Measurements from ENCODE around the gene CEACAM1.
A peak's percentile ranks its signal among the peaks of the same experiment; 100 is the strongest.
"Not testable (repeated sequence)": the region's sequence is repeated elsewhere in the genome, so short reads cannot be mapped to it uniquely, and the experiment has no call there.

Gene CEACAM1

DNA sequence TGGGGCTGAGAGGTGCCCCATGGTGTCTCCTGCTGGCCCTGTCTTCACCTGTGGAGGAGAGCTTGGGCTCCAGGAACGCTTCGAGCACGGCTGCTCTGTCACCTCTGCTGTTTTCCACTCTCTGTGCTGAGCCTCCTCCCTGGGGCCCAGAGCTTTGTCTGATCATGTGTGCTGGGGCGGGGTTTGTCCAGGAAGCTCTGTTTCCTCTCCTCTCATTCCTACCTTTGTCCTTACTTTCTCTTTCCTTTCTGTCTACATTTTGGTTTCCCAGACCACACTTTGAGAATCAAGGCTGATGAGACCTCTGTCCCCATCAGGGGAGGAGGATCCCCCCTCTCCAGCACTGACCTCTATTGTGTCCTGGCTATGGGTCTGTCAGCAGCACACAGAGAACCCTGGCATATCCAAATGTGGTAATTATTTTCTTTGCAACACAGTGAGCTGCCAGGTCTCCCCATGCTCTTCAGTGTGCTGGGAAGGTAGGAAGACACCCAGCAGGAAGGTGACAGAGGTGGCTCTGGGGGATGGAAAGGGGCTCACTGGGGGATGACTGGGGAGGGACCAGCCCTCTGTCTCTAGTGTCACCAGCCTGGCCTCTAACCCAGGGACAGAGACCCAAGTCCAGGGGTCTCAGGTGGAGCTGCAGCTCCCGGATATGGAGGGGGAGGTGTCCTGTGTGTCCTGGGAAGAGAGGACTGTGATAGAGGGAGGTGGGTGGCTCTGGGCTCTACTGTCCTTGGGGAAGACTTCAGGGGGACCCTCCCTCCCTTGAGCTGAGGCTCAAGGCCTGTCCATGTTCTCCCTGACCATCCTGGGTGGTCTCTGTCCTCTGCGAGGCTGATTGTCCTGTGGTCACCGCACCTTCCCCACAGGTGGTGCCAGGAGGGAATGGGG lies at the start of gene CEACAM1:
CEACAM1 (minus strand) TSS at position 128 of the 894 bp plus-strand sequence; CDS start at position 21, 107 bp downstream.
- DNase-seq: peak; percentile 40 to 58

DNA sequence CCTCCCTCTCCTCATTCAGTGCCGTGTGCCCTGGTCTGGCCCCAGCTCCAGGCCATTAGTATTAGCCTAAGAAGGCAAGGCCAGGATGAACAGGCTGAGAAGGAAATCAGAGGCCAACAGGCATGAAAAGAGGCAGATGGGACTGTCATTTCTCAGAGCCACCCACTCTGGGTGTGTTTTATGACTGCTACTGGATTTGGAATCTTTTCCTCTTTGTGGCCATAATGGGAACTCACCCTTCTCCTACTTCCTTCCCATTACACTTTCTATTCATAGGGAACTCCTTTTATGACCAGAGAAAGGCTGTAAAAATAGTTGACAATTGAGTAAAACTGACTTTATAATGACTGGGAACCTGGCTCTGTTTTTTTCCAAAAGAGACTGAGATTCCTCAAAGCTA lies 48.7 kb upstream of the CEACAM1 start:
- no peak for DNase-seq

DNA sequence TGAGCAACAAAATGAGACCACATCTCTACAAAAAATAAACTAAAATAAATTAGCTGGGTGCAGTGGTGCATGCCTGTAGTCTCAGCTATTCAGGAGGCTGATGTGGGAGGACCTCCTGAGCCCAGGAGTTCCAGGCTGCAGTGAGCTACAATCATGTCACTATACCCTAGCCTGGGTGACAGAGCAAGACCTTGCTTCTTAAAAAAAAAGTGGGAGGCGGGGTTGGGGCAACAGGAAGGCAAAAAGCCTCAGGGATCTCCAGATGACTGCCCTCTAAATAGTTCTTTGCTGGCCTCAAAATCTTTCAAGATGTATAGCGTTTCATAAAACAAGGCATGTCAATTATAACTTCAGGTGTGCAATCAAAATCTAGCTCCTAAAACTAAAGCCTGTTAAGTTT lies 48.0 kb upstream of the CEACAM1 start:
- DNase-seq: no peak

DNA sequence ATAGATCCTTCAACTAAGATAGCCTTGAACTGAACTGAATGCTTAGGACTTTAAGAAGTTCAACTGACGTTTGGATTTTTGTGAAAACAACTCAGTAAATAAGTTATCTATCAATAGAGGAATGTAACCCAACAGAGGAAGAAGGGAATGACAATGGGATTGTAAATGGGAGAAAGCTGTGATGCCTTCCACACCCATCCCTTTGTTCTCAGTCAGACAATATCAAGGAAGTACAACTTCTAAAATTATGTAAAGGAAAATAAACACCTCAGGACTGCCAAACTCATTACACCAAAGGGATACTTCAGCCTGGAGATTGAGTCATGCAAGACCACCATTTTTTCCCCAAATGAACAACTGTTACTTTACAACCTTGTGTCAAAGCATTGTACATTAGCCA lies 45.4 kb upstream of the CEACAM1 start:
- no peak for DNase-seq

DNA sequence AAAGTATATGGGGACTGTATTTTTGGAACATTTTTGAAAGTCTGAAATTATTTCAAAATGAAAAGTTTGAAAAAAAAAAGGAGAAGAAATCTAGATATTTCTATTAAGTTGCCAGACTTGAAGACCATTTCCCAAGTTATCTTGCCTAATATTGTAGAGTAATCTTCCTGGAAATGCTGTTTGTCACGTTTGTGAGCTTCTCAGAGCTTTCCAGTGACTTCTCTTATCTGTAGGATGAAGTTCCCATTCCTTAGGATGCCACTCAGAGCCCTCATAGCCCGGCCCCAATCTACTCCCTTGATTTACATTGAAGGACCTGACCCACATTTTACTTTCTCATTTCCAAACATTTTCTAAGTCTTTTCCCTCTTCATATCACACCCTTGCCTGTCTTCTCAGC lies 42.8 kb upstream of the CEACAM1 start:
- no peak for DNase-seq

DNA sequence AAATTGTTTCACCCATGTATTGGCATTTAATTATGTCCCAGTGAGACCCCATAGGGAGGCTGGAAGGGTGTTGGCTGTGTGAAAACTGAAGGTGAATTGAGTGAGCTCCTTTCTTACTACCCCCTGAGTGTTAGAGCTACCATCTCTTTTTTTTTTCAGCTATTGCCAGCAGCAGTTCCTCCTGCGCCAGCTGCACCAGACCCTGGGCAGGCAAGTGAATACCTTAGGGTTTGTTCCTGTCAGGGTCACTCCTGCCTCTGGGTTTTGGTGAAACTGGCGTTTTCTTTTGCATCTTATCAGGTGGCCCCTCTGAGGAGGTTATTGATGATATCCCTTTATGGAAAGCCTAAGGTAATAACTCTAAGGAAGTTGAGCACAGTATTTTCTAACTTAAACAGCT lies 40.9 kb upstream of the CEACAM1 start:
- no peak for DNase-seq

DNA sequence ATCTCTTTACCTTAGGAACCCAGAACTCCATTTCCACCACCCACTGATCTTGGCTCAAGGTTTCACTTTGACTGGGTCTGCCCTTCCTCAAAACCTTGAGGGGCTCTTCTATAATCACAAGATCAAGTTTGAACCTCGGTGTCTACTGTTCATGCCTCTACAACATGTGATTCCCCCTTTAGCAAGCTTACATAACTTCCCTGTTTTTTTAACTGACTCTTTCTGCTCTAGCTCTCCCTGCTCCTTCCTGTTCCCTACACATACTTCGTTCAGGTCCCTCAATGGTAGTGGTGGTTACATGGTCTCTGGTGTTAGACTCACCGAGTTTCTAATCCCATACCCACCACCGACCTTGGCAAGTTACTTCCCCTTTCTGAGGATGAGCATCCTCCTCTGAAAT lies 39.7 kb upstream of the CEACAM1 start:
- no peak for DNase-seq

DNA sequence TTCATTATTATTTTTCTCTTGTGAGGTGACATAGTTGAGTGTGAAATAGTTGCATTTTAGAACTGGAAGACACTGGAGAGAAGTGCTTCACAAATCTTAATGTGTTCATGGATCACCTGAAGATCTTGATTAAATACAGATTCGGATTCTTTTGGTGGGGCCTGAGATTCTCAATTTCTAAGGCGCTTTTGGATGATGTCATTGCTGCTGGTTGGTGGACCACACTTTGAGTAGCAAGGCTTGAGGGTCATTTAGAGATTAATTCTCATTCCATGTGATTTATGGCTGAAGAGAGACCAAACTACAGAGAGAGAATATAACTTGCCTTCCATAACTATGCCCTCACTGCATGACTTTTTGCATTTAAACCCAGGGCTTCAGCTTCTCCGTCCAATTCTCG lies 39.3 kb upstream of the CEACAM1 start:
- no peak for DNase-seq

DNA sequence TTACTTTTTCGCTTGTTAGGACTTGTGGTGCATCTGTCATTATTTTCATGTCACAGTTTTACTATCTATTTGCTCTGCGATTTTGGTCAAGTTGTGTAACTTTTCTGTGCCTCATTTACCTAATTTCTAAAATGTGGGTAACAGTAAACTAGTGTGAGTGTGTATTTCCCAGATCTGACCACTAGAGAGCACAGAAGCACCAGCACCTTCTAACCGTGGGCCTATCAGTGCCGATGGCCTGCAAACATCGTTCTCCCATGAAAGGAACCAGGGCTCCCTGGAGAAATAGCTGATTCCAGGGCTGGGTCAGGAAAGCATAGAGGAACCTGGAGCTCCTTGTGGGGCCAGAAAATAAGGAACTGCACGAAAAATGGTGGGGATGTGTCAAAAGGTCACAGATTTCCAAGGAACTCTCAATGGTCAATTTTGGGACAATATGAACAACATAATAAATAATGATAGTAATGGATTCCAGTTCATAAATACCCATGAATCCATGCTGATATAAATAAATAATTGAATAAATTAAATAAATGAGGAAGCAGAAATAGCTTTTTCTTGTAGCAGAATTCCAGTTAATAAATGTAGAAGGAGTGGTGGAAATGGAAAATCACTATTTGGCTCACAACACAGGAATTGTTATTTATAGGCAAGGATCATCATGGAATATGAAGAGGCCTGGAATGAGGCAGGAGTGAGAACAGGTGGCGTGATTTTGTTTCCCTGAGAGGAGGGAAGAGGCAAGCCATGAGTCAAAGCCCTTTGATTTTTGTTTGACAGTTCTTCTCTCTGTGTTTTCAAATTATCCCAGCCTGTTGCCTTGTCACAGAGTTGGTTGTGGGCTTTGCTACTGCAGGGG lies 35.3 kb upstream of the CEACAM1 start:
- DNase-seq: no peak

DNA sequence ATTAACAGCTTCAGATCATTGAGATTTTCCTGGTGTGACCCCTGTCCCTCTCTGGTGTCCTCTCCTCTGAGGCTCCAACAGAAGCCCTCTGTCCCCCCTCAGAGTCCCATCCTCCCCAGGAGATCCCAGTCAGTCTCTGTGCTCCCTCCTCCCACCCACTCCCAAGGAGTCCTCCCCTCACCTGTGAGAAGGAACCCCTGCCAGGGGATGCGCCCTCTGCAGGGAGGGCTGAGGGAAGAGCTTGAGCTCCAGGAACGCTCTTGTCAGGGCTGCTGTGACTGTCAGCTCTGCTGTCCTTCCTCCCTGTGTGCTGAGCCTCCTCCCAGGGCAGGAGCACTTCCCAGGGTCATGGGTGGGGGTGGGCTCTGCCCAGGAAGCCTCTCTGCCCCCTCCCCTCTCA lies 33.2 kb upstream of the CEACAM1 start:
- no peak for DNase-seq

DNA sequence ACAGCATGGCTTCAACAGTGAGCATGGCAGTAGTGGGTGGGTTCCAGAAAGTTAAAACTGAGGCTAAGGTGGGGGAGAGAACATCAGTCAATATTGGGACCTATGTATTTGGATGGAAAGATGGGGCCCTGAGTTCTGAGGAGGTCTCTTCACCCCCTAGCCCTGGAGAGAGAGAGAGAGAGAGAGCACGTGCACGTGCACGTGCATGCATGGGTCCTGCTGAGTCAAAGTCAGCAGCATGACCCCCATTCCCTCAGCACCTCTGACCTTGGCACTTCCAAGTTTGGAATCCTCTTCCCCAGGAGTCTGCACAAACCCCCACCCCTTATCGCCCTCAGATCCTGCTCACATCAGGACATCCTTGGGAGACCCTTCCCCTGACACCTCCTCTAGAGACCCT lies 32.5 kb upstream of the CEACAM1 start:
- no peak for DNase-seq

DNA sequence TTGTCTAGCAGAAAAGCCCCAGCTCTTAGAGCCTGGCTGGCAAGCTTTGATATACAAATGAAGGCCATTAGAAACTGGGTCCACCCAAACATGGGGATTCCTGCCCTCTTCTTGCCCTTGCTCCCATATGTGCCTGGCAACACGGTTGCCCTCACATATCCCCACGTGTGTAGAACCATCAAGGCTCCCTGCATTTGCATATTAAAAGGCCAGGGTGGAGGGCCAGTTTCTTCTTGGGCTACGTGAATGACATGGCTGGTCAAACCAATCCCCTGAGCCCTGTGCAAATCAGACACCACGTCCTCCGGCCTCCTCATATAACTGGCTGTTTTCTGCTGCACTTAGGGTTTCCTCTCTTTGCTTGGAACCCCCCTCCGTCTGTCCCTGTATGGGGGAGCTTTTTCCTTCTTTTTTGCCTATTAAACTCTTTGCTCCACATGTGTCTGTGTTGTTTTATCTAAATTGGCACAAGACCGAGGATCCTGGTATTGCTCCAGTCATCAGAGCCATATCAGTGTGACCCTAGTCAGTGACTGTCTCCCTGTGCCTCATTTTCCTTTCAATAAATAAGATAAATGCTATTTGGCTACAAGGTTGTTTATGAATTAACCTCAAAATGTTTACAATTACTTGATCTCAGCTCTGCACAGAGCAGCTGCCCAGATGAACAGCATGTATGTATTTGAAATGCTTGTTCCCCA lies 30.3 kb upstream of the CEACAM1 start:
- no peak for DNase-seq

DNA sequence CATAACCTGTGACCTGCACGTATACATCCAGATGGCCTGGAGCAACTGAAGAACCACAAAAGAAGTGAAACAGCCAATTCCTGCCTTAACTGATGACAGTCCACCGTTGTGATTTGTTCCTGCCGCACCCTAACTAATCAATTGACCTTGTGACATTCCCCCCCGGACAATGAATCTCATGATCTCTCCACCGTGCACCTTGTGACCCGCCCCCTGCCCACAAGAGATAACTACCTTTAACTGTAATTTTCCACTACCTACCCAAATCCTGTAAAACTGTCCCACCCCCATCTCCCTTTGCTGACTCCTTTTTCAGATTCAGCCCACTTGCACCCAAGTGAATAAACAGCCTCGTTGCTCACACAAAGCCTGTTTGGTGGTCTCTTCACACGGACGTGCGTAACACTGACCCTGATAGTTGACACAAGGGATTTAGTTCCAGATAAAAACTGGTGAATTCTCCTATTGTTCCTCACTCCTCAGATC lies 29.1 kb upstream of the CEACAM1 start:
- not testable (repeated sequence) for DNase-seq

DNA sequence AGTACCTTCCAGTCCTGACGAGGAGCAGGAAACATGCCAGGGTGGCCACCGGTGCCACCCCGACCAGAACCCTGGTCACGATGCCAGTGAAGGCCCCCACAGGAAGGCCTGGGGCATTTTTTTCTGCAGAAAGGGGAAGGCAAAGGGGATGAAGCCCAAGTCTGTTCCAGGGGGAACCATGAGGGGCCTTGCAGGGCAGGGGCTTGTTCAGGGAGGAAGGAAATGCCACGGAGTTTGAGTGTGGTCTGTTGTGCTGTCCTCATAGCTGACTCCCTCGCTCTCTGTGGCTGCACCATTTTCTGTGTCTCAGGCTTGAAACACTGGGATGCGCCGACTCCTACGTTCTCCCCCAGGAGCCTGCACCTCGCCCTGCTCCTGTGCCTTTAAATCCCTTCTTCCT lies 27.5 kb upstream of the CEACAM1 start:
- DNase-seq: no peak

DNA sequence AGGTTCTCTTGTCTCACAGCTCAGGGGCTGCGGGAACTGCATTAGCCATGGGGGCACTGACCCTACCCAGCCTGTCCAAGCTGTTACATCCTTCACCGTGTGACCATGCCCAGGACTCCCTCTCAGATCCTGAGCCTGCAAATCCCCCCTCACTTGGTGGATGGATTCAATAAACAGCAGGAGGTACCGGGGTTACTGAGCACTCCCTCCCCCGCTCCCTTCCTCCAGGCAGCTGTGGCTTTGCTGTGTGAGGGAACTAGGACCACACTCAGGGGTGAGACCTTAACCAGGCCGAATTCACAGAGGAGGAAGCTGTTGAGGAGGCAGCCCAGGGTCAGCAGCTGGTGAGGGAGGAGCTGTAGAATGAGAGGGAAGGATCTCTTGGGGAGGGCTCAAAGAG lies 27.0 kb upstream of the CEACAM1 start:
- no peak for DNase-seq

DNA sequence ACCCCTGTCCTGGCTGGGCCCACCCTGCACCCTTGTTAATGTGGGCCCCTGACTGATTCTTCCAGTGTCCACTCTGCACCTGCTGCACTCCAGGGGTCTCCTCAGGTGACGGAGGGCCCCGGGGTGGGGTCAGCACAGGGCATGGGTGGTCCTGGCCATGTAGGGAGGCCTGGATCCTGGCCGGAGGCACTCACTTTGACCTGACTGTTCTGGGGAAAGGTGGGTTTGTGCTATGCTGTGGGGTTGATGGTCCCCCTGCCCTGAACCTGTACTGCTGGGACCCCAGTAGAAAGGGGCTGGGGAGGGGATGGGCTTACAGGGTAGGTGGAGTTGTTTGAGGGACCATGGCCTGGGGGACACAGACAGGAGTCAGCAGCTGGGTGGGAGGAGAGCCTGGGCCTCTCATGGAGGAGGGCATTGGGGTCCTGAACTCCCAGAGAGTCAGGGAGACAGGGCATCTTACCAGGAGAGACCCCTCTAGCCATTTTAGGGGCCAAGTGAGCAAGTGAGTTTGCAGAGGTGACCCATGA lies 25.8 kb upstream of the CEACAM1 start:
- no peak for DNase-seq

DNA sequence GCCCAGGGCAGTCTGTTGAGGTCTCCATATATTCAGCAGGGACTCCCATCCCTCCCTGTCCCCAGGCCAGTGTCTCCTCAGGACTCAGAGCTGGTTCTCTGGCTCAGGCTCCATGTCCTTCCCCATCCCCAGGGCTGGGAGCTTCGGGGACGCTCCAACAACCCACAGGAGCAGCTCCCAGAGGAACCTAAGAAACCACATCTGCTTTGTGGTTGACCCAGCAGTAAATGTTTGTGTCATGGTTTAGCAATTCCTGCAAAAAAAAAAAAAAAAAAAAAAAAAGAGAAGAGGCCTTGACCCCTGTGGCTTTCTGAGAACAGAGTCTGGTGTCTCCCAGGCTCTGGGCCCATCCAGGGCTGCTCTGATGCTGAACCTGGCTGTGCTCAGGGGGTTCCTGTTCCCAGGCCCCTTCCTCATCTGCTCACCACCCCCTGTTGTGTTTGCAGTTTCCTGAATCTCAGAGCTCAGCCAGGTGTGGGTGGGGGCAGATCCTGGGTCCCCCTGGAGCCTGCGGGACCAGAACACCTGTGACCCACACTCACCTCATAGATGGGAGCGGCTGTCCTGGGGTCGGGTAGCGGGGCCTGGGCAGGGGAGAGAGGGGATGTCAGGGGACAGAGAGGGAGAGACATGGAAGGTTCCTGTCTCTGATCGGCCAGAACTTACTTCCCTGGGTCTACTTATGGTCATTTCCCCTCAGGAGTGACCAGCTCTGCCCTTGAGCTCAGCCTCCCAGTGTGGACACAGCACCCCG lies 25.2 kb upstream of the CEACAM1 start:
- no peak for DNase-seq

DNA sequence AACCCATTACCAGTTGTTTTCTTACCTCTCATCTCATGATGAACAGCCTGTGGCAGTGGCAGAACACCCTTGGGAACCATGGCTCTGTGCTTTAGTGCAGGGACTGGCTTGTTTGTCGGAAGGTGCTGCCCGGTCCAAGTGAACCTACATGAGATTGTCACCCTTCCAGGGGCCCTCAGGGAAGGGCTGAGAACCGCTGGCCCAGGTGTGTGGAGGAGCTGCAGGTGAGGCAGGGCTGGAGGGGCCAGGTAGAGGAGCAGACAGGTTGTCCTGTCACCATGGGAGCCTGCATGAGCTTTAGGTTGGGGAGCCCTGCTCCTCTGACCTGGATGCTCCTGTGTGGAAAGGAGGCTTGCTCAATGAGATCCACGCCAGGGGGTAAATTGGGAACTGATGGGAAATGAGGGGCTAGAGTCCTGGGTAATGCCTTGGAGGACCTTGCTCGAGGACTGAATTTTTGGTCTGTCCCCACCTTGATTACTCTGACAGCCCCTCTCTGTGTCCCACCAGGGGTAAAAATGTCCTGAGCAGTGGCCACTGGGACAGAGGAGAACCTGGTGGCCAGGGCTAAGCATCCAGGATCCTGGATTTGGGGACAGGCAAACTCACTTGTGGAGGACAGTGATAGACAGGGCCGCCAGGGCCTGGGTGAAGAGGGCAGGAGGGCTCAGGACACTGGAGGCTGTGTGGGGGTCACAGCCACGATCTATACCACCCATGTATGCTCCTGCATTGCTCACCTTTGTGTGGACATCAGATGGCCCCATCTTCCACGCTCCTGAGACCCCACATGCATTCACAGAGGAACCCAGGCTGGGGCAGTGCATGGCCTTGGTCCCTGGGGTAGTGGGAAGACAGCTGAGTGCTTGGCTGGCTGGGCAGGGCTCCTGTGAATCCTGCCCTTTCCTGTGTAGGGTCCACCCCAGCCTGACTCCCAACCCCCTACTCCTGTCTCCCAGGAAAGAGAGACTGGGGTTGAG lies 24.1 kb upstream of the CEACAM1 start:
- DNase-seq: no peak

DNA sequence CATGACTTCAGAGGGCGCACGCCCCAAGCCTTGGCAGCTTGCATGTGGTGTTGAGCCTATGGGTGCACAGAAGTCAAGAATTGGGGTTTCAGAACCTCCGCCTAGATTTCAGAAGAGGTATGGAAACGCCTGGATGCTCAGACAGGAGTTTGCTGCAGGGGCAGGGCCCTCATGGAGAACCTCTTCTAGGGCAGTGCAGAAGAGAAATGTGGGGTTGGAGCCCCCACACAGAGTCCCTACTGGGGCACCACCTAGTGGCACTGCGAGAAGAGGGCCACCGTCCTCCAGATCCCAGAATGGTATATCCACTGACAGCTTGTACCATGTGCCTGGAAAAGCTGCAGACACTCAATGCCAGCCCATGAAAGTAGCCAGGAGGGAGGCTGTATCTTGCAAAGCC lies 22.2 kb upstream of the CEACAM1 start:
- not testable (repeated sequence) for DNase-seq

DNA sequence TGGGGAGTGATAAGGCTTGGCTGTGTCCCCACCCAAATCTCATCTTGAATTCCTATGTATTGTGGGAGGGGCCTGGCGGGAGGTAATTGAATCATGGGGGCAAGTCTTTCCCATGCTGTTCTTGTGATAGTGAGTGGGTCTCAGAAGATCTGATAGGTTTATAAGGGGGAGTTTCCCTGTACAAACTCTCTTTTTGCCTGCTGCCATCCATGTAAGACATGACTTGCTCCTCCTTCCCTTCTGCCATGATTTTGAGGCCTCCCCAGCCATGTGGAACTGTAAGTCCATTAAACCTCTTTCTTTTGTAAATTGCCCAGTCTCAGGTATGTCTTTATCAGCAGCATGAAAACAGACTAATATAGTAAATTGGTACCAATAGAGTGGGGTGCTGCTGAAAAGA lies 20.8 kb upstream of the CEACAM1 start:
- DNase-seq: not testable (repeated sequence)

DNA sequence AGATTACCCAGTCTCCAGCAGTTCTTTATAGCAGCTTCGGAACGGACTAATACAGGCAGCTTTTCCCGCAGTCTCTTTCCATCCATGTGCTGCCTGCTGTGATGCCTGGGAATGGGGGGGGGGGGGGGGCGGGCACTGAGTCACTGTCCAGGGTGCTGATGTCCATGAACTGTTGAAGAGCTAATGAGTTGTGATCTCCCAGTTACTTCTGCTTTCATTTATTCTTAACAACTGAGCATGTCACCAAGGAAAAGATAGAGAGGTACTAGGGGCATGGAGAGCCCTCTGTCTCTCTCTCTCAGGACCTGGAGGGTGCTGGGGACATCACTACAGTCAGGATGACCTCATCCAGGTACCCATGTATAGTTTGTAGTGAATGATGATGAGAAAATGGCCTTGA lies 20.3 kb upstream of the CEACAM1 start:
- DNase-seq: no peak

Measured in stimulated activated CD4-positive, alpha-beta T cell treated with anti-CD3 and anti-CD28 coated beads, Interleukin-4, amount 100 ng/mL, for 4 hours (primary cell).